ENCODE results near the gene SPOCK1.

DNA sequence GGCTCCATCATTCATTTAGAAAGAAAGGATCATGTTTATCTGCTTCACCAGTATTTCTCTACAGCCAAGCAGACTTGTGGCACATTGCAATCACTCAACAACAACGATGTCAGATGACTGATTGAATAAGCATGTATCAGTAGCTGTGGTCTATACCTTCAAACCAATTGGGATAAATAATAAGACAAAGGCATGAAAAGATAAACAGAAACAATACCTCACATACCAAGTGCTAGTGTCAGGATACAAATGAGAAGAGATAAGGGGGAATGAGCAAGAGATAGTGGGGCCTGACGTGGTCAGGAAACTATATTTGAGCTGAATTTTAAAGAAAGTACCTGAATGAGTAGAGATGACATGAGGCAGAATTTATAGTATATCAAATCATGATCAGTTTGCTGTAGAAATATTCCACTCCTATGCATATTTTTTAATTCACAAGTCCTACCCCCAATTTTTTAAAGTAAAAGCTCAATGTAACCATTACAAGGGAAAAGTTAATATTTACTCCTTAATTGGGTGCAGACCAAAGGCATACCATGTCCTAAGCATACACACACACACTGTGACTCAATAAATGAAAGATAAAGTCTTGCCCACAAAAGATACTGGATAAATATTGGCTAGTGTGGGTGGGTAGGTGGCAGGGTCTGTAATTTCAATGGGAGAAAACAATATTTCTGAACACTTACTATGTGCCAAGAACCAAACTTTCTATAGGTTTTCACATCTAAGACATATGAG is 284.5 kb downstream of the SPOCK1 start:
- no peak for TF ChIP-seq HCFC1 (IDR thresholded peaks at IDR 0.05; ENCODE audit: low read depth, low read length)
- no peak for TF ChIP-seq CTCF (IDR thresholded peaks at IDR 0.05 in 2 of 3, conservative IDR thresholded peaks at IDR 0.05 in 1 of 3; ENCODE audit: insufficient read depth in 2 of 3, low read depth in 1 of 3, low read length in 3 of 3)
- no peak for TF ChIP-seq BHLHE40 (IDR thresholded peaks at IDR 0.05; ENCODE audit: low read length)
- TF ChIP-seq GABPA (tag; conservative IDR thresholded peaks at IDR 0.05; ENCODE audit: low read depth) = no peak
- TF ChIP-seq, protein P1, sequence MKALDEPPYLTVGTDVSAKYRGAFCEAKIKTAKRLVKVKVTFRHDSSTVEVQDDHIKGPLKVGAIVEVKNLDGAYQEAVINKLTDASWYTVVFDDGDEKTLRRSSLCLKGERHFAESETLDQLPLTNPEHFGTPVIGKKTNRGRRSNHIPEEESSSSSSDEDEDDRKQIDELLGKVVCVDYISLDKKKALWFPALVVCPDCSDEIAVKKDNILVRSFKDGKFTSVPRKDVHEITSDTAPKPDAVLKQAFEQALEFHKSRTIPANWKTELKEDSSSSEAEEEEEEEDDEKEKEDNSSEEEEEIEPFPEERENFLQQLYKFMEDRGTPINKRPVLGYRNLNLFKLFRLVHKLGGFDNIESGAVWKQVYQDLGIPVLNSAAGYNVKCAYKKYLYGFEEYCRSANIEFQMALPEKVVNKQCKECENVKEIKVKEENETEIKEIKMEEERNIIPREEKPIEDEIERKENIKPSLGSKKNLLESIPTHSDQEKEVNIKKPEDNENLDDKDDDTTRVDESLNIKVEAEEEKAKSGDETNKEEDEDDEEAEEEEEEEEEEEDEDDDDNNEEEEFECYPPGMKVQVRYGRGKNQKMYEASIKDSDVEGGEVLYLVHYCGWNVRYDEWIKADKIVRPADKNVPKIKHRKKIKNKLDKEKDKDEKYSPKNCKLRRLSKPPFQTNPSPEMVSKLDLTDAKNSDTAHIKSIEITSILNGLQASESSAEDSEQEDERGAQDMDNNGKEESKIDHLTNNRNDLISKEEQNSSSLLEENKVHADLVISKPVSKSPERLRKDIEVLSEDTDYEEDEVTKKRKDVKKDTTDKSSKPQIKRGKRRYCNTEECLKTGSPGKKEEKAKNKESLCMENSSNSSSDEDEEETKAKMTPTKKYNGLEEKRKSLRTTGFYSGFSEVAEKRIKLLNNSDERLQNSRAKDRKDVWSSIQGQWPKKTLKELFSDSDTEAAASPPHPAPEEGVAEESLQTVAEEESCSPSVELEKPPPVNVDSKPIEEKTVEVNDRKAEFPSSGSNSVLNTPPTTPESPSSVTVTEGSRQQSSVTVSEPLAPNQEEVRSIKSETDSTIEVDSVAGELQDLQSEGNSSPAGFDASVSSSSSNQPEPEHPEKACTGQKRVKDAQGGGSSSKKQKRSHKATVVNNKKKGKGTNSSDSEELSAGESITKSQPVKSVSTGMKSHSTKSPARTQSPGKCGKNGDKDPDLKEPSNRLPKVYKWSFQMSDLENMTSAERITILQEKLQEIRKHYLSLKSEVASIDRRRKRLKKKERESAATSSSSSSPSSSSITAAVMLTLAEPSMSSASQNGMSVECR (CRISPR knock-in tag; IDR thresholded peaks at IDR 0.05) = no peak
- TF ChIP-seq E2F8 (IDR thresholded peaks at IDR 0.05; ENCODE audit: low read depth, partially characterized antibody) = no peak
- TF ChIP-seq, protein P2, sequence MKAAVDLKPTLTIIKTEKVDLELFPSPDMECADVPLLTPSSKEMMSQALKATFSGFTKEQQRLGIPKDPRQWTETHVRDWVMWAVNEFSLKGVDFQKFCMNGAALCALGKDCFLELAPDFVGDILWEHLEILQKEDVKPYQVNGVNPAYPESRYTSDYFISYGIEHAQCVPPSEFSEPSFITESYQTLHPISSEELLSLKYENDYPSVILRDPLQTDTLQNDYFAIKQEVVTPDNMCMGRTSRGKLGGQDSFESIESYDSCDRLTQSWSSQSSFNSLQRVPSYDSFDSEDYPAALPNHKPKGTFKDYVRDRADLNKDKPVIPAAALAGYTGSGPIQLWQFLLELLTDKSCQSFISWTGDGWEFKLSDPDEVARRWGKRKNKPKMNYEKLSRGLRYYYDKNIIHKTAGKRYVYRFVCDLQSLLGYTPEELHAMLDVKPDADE (conservative IDR thresholded peaks at IDR 0.05; ENCODE audit: control insufficient read depth, low read depth, low read length) = no peak
- no peak for TF ChIP-seq TAF7 (tag; IDR thresholded peaks at IDR 0.05)
- no peak for TF ChIP-seq MXI1 (IDR thresholded peaks at IDR 0.05; ENCODE audit: low read depth, low read length)
- TF ChIP-seq IRF9 (tag; IDR thresholded peaks at IDR 0.05) = no peak
